ES-I3 (cell line): Measurements from ENCODE around the gene HPRT1.

Experiments
- H3K36me3 ChIP-seq: 2 replicates; pipeline ENCODE4 v1.6.1; 2013; ENCODE audit warnings: mild to moderate bottlenecking, low read length, control low read depth, moderate library complexity; ENCODE audit not compliant: insufficient read depth
- H3K4me1 ChIP-seq: 2 replicates; pipeline ENCODE4 v1.6.1; 2013; ENCODE audit warnings: mild to moderate bottlenecking, control low read depth, low read length; ENCODE audit not compliant: insufficient read depth
- H3K9ac ChIP-seq: 2 replicates; pipeline ENCODE4 v1.6.1; 2013; ENCODE audit warnings: low read depth, mild to moderate bottlenecking, low read length, moderate library complexity
- H3K9me3 ChIP-seq: 2 replicates; pipeline ENCODE4 v1.6.1; 2013; ENCODE audit warnings: mild to moderate bottlenecking, low read length, moderate library complexity; ENCODE audit not compliant: control insufficient read depth, insufficient read depth

The HPRT1 gene

DNA sequence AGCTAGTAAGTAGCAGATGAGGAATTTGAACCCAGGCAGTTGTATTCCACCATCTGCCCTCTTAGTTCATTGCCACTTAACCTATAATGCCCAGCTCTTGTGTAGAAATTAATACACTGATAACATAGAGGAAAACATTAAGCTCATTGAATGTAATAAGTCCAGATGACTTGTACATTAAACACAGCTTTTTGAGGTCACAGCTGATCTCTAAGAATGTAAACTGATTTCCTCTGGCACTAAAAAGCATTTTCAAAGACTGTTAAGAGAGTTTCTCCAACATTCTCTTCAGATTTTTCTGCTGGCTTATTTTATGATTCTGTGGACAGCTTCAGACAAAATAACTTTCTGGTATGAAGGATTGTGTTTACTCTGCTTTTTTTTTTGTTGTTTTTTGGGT is 42.7 kb downstream of the HPRT1 start:
- Histone ChIP-seq H3K4me1 (no peaks in the 10 kb centered on the region), H3K9me3 (no peaks in the 10 kb centered on the region), H3K9ac (no peak overlapping the region), H3K36me3 (peaks cover 3% of the 10 kb centered on the region; the same call in 1 of the 2 replicates)

DNA sequence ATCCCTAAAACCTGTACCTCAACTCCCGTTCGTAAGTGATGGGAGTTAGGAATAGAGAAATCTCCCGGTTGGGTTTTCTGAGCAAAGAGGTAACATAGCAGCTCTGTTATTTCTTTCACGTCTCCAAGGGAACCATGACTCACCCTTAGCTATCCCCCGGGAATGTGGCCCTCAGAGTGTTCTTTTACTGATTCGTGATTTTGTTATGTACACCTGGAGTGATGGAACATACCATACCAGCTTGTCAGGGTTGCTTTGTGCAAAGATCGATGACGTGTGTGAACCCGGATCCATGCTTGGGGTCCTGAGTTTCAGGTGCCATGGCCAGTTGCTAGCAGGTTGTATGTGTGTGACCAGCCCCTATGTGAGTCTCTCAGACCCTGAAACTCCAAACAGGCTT is 52.6 kb downstream of the HPRT1 start:
- H3K36me3 ChIP-seq = no peaks in the 10 kb centered on the region
- peaks cover 15% of the 10 kb centered on the region for H3K4me1 ChIP-seq
- no peaks in the 10 kb centered on the region for H3K9me3 ChIP-seq
- no peak overlapping the region for H3K9ac ChIP-seq

- Histone ChIP-seq H3K36me3 (no peaks in the 10 kb centered on the region), H3K4me1 (peaks cover 15% of the 10 kb centered on the region), H3K9ac (no peak overlapping the region), H3K9me3 (no peaks in the 10 kb centered on the region)
Measured at GRCh38 chrX:134513091-134513490, 53.1 kb downstream of the HPRT1 start.

DNA sequence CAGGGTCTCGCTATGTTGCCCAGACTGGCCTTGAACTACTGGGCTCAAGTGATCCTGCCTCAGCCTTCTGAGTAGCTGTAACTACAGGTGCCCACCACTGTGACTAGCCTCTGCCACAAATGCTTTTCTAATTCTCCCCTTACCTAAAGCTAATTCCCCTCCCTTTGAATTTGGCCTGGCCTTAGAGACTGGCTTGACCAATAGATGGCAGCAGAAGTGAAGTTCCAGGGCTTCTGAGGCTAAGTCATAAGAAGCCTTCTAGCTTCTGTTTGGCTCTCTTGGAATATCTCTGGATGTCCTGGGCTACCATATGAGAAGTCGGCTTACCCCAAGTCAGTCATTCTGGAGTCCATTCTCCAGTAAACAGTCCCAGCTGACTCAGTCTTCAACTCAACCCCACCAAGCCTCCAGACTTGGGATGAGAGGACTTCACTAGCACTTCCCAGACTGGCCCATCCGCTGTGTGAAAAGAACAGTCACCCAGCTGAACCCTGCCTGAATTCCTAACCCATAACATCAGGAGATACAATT is 61.0 kb downstream of the HPRT1 start:
- Histone ChIP-seq H3K9me3 (no peaks in the 10 kb centered on the region), H3K36me3 (no peaks in the 10 kb centered on the region), H3K4me1 (no peaks in the 10 kb centered on the region; the same call in 1 of the 2 replicates), H3K9ac (no peak overlapping the region)

GRCh38 chrX:134524181-134524580 is 64.2 kb downstream of the HPRT1 start:
- H3K36me3 ChIP-seq = no peaks in the 10 kb centered on the region
- no peaks in the 10 kb centered on the region for H3K9me3 ChIP-seq
- no peak overlapping the region for H3K9ac ChIP-seq
- peaks cover 18% of the 10 kb centered on the region for H3K4me1 ChIP-seq

GRCh38 chrX:134525086-134525792 is 65.3 kb downstream of the HPRT1 start:
- no peaks in the 10 kb centered on the region for H3K9me3 ChIP-seq
- H3K36me3 ChIP-seq = no peaks in the 10 kb centered on the region
- H3K9ac ChIP-seq = no peak overlapping the region
- peaks cover 21% of the 10 kb centered on the region for H3K4me1 ChIP-seq

- no peaks in the 10 kb centered on the region for H3K36me3 ChIP-seq
- H3K9ac ChIP-seq = no peak overlapping the region
- H3K9me3 ChIP-seq = no peaks in the 10 kb centered on the region
- peaks cover 21% of the 10 kb centered on the region for H3K4me1 ChIP-seq
Measured at GRCh38 chrX:134526399-134526798, 66.4 kb downstream of the HPRT1 start.

DNA sequence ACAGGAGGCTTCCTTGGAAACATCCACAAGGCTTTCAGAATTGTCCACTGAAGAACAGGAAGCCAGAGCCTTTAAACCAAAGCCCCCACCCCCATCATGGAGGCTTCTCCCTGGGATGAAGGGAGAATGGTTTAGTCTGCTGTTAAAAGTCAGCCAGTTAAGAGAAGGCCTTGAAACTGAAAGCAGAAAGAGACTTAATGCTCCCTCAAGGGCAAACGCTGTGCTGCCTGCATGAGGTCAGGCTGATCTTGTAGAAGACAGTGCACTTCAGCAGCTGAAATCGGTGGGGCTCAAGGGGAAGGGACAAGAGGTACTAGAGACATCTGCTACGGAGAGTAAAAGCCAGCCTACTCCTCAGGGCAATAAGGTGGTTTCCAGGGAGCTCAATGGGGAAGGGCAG is 69.0 kb downstream of the HPRT1 start:
- H3K36me3 ChIP-seq = no peaks in the 10 kb centered on the region
- H3K9ac ChIP-seq = no peak overlapping the region
- peaks cover 30% of the 10 kb centered on the region for H3K4me1 ChIP-seq
- H3K9me3 ChIP-seq = no peaks in the 10 kb centered on the region

- Histone ChIP-seq H3K9ac (no peak overlapping the region), H3K9me3 (no peaks in the 10 kb centered on the region), H3K36me3 (no peaks in the 10 kb centered on the region), H3K4me1 (peaks cover 31% of the 10 kb centered on the region)
Measured at GRCh38 chrX:134529481-134529880, 69.5 kb downstream of the HPRT1 start.

- H3K36me3 ChIP-seq = no peaks in the 10 kb centered on the region
- H3K9me3 ChIP-seq = no peaks in the 10 kb centered on the region
- H3K4me1 ChIP-seq = peaks cover 33% of the 10 kb centered on the region
Measured at GRCh38 chrX:134530845-134531244, 70.9 kb downstream of the HPRT1 start.

GRCh38 chrX:134533352-134533751 is 73.4 kb downstream of the HPRT1 start:
- Histone ChIP-seq H3K9ac (no peak overlapping the region), H3K36me3 (no peaks in the 10 kb centered on the region), H3K4me1 (peaks cover 41% of the 10 kb centered on the region), H3K9me3 (no peaks in the 10 kb centered on the region; the same call in 1 of the 2 replicates)

More at GRCh38 chrX:134530845-134531244, 70.9 kb downstream of the HPRT1 start:
- no peak overlapping the region for H3K9ac ChIP-seq

DNA sequence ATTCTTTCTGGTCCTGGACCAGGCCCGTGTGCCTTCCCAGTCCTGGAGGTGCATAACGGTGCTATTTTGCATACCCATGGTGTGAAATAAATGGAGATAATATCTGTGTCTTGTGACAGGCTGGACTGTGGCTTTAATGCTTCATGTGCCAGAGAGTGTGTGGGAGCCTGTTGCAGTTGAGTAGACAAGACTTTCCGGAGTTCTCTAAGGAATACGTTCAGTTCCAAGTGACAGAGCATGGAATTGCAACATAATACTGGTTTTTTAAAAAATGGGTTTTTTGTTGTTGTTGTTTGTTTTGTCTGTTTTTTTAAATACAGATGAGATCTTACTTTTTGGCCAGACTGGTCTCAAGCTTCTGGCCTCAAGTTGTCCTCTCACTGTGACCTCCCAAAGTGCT is 74.0 kb downstream of the HPRT1 start:
- no peaks in the 10 kb centered on the region; the same call in 1 of the 2 replicates for H3K9me3 ChIP-seq
- H3K9ac ChIP-seq = no peak overlapping the region
- H3K4me1 ChIP-seq = peaks cover 35% of the 10 kb centered on the region
- no peaks in the 10 kb centered on the region for H3K36me3 ChIP-seq

- Histone ChIP-seq H3K4me1 (peaks cover 33% of the 10 kb centered on the region), H3K9me3 (no peaks in the 10 kb centered on the region; the same call in 1 of the 2 replicates), H3K36me3 (no peaks in the 10 kb centered on the region), H3K9ac (no peak overlapping the region; the same call in 1 of the 2 replicates)
Measured at GRCh38 chrX:134537179-134537955, 77.4 kb downstream of the HPRT1 start.

- peaks cover 38% of the 10 kb centered on the region for H3K4me1 ChIP-seq
Measured at GRCh38 chrX:134538316-134538715, 78.4 kb downstream of the HPRT1 start.

GRCh38 chrX:134541906-134542305 is 81.9 kb downstream of the HPRT1 start:
- no peak overlapping the region for H3K9ac ChIP-seq
- no peaks in the 10 kb centered on the region for H3K36me3 ChIP-seq
- peaks cover 33% of the 10 kb centered on the region for H3K4me1 ChIP-seq
- no peaks in the 10 kb centered on the region for H3K9me3 ChIP-seq

More at GRCh38 chrX:134538316-134538715, 78.4 kb downstream of the HPRT1 start:
- no peak overlapping the region for H3K9ac ChIP-seq
- no peaks in the 10 kb centered on the region; the same call in 1 of the 2 replicates for H3K9me3 ChIP-seq
- no peaks in the 10 kb centered on the region for H3K36me3 ChIP-seq
